HCT116 (cell line): ENCODE results near the gene INF2. TPM values are rescaled to one million over a fixed set of nuclear protein-coding genes. Genes with fewer than 3 reads are reported as not detected.
A peak's percentile ranks its signal among the peaks of the same experiment; 100 is the strongest.

Experiments
- ATAC-seq: fragments of 200-7000 bp; cut with Tn5 transposase; 2 replicates; pipeline ENCODE4 v1.9.1; 2020; ENCODE audit warnings: mild to moderate bottlenecking, moderate library complexity
- BruUV-seq: library from RNA; stranded (reverse); fragments of 400-500 nt; replicated peaks from 2 replicates; lab custom pipeline; 2021; lab: Mats Ljungman, UMichigan
- CTCF ChIA-PET: fragments of 300-600 bp; sonication (Branson Sonifier 250); formaldehyde crosslinking; loops from one replicate; lab custom pipeline; 2021; ENCODE audit warnings: antibody characterized with exemption; lab: Charles Lee
- POLR2A ChIA-PET: fragments of 300-600, 350-600 bp; sonication (Branson Sonifier 250); formaldehyde crosslinking; loops from one replicate; lab custom pipeline; 2021; ENCODE audit warnings: antibody characterized with exemption; lab: Charles Lee
- RAD21 ChIA-PET, 2 experiments: fragments of 300-600 bp; sonication (Branson Sonifier 250); formaldehyde crosslinking; loops; one replicate each; lab custom pipeline; 2023; ENCODE audit warnings: low total read pairs in 2 of 2; ENCODE audit not compliant: uncharacterized antibody in 2 of 2, unreplicated experiment in 2 of 2, low non-redundant PET in 1 of 2; lab: Charles Lee
- DNase-seq: peaks from one replicate; pipeline ENCODE4 v3.0.0-alpha.2; 2010; ENCODE audit warnings: low read depth, low spot score
- H2AFZ ChIP-seq: fragments of 200-600 bp; shearing (Covaris generic), sonication (generic); 2 replicates; pipeline ENCODE4 v1.6.1; 2017; ENCODE audit warnings: low read depth, mixed run types, mixed read lengths, antibody characterized with exemption, low read length; ENCODE audit not compliant: poor library complexity, severe bottlenecking
- H3K27ac ChIP-seq: 2 replicates; pipeline ENCODE4 v1.5.1; 2012; ENCODE audit warnings: low read depth, low read length
- H3K27me3 ChIP-seq: fragments of 200-600 bp; sonication (generic); 2 replicates; pipeline ENCODE4 v1.6.1; 2016; ENCODE audit warnings: mixed run types, low read length, mixed read lengths; ENCODE audit not compliant: insufficient read depth
- H3K36me3 ChIP-seq, 2 experiments: fragments of 200-500 bp in 1 of 2; fragments of 200-600 bp in 1 of 2; sonication (Bioruptor generic) in 1 of 2; sonication (generic) in 1 of 2; 2 replicates each; pipeline versions ENCODE4 v1.5.1 to v1.6.1; 2014 to 2016; ENCODE audit warnings: low read length in 2 of 2, inconsistent platforms in 1 of 2, mixed read lengths in 1 of 2, mixed run types in 1 of 2; ENCODE audit not compliant: insufficient read depth in 2 of 2, control insufficient read depth in 1 of 2
- H3K4me1 ChIP-seq, 2 experiments: fragments of 200-600 bp in 1 of 2; sonication (generic) in 1 of 2; 2 replicates each; pipeline versions ENCODE4 v1.5.1 to v1.6.1; 2012 to 2017; ENCODE audit warnings: low read length in 2 of 2, inconsistent platforms in 1 of 2, mild to moderate bottlenecking in 1 of 2, mixed read lengths in 1 of 2, mixed run types in 1 of 2, moderate library complexity in 1 of 2; ENCODE audit not compliant: insufficient read depth in 2 of 2, control insufficient read depth in 1 of 2
- H3K4me2 ChIP-seq: fragments of 200-600 bp; sonication (generic); 2 replicates; pipeline ENCODE4 v1.6.1; 2017; ENCODE audit warnings: mixed run types, low read length, mixed read lengths
- H3K4me3 ChIP-seq, 2 experiments: fragments of 200-600 bp in 1 of 2; sonication (generic) in 1 of 2; replicated peaks in 1 of 2; 2 replicates each; pipeline ENCODE4 v1.5.1; 2011 to 2016; ENCODE audit warnings: low read length in 2 of 2, control low read depth in 1 of 2, low read depth in 1 of 2, mild to moderate bottlenecking in 1 of 2, mixed read lengths in 1 of 2, mixed run types in 1 of 2
- H3K79me2 ChIP-seq: fragments of 200-600 bp; sonication (generic); 2 replicates; pipeline ENCODE4 v1.6.1; 2017; ENCODE audit warnings: mild to moderate bottlenecking, mixed run types, low read length, moderate library complexity, mixed read lengths; ENCODE audit not compliant: insufficient read depth
- H3K9ac ChIP-seq: fragments of 200-600 bp; sonication (generic); 2 replicates; pipeline ENCODE4 v1.6.1; 2016; ENCODE audit warnings: low read length, mixed read lengths
- H3K9me2 ChIP-seq: fragments of 200-600 bp; sonication (generic), shearing (Covaris generic); 2 replicates; pipeline ENCODE4 v1.6.1; 2017; ENCODE audit warnings: mixed run types, mild to moderate bottlenecking, moderate library complexity; ENCODE audit not compliant: insufficient read depth
- H3K9me3 ChIP-seq, 2 experiments: fragments of 200-500 bp in 1 of 2; fragments of 200-600 bp in 1 of 2; sonication (Bioruptor generic) in 1 of 2; sonication (generic) in 1 of 2; 2 replicates each; pipeline ENCODE4 v1.6.1; 2014 to 2017; ENCODE audit warnings: low read length in 2 of 2, mixed read lengths in 2 of 2, inconsistent platforms in 1 of 2, low read depth in 1 of 2, mild to moderate bottlenecking in 1 of 2, mixed run types in 1 of 2, moderate library complexity in 1 of 2; ENCODE audit not compliant: control insufficient read depth in 1 of 2, insufficient read depth in 1 of 2
- H4K20me1 ChIP-seq: fragments of 200-600 bp; sonication (generic), shearing (Covaris generic); 2 replicates; pipeline ENCODE4 v1.6.1; 2017; ENCODE audit warnings: mixed run types, mild to moderate bottlenecking, moderate library complexity; ENCODE audit not compliant: insufficient read depth
- RAD21 ChIP-seq: IDR thresholded peaks from 2 replicates; pipeline ENCODE4 v1.6.1; 2012; ENCODE audit warnings: low read depth, mild to moderate bottlenecking
- SRF ChIP-seq: IDR thresholded peaks from 2 replicates; pipeline ENCODE4 v1.6.1; 2012; ENCODE audit warnings: low read depth
- ZFX ChIP-seq: fragments of 450-650 bp; IDR thresholded peaks from 2 replicates; pipeline ENCODE4 v1.6.1; 2017
- intact Hi-C: fragments of 100-400 bp; cut with micrococcal nuclease; formaldehyde crosslinking; loops from 2 replicates; pipeline ENCODE4 v1.10.0; 2022
- total RNA-seq: library from RNA; stranded (reverse); gene quantifications from one replicate; pipeline ENCODE4 v1.2.1, GENCODE V29; 2021; ENCODE audit not compliant: unreplicated experiment

INF2 gene
- total RNA-seq, 1 experiment from 2014 or later, result 95.8 TPM

DNA sequence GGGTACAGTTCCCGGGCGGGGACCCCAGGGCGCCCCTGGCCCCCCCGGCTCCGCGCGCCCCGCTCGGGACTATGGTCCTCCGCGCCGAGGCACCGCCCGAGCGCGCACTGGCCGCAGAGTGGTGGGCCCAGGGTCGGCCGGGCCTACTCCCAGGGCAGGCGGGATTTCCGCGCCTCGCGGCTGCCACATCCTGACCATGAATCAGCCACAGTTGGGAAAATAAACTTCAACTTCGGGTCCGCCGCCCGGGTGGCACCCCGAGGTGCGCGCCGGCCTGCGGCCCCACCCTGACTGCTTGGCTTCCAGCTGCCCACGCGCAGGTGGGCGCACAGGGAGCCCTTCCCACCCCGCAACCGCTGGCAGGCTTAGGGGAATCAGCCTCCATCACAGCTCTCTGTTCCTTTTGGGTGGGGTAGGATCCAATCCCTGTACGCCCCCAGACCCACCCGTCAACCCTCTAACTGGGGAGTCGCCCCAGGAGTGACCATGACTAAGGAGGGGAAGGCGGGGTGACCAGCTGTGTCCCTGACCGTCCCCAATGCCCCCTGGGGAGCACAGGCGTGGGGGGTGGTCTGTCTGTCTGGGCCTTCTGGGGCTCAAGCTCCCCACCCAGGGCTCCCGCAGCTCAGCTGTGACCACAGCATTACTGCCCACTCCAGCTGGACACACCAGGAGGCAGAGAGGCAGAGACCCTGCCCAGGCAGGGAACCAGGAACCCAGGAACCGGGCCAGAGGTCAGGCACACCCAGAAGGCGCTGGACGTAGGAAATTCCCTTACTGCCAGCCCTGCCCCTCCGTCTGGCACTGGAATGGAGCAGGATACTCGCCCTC lies 678 bp downstream of the INF2 start:
- ChIA-PET RAD21 (interaction anchor here in 1 of 2 experiments (1.0 kb wide), 1 partner anchor 9 kb away, joined by 6 read pairs; no protein-coding TSS in a partner anchor), POLR2A (interaction anchor here (0.9 kb wide), 1 partner anchor 9 kb away, joined by 4 read pairs; no protein-coding TSS in a partner anchor), CTCF (interaction anchor here (1.5 kb wide), 1 partner anchor 24 kb away, joined by 3 read pairs; no protein-coding TSS in a partner anchor)
- Histone ChIP-seq H3K4me3 (peak overlapping the region; percentile 72 to 85), H3K4me1 (peaks cover 40 to 58% of the 10 kb centered on the region in 2 experiments), H3K9me3 (no peaks in the 10 kb centered on the region), H3K27ac (peak overlapping the region; percentile 98), H3K79me2 (peaks cover 56% of the 10 kb centered on the region), H4K20me1 (no peaks in the 10 kb centered on the region), H3K36me3 (peaks cover 0 to 18% of the 10 kb centered on the region in 2 experiments; a peak in 2 of 4 replicates), H2AFZ (no peak overlapping the region), H3K9me2 (no peaks in the 10 kb centered on the region), H3K27me3 (no peaks in the 10 kb centered on the region), H3K9ac (peak overlapping the region; percentile 91), H3K4me2 (peak overlapping the region; percentile 99)
- TF ChIP-seq RAD21 (no peak), ZFX (peak; percentile 87; the same call in 1 of the 2 replicates)
- no peak for DNase-seq
- no TSS peak for BruUV-seq
- peak; percentile 3; the same call in 1 of the 2 replicates for ATAC-seq
- intact Hi-C loops, result no loop called here

DNA sequence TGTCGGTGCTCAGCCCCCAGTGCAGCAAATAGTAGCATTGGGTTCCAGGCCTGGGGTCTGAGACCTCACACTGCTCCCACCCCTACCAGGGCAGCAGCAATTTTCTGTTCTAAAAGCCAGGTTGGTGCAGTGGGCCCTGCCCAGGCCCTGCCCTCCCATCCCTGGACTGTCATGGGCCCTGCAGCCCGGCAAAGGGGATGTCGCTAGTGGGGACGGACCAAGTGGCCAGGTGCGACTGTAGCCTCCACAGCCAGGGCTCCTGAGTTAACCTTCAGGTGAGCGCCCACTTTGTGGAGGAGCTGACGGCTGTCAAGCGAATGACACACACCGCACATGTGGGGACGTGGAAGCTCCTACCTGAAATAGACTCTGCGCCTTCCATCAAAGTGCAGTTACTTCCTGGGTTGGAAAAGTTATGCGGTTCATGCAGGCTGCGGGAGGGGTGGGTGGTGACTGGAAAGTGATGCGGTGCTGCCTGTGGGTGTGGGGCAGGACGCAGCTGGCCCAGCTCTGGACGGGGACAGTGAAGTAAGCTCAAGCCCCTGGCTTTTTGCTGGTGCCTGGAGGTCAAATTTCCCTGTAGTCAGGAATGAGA lies 1.5 kb downstream of the INF2 start:
- CTCF ChIA-PET, result no interaction called here
- peaks cover 3 to 23% of the 10 kb centered on the region in 2 experiments; a peak in 3 of 4 replicates for H3K36me3 ChIP-seq
- no peak for TF ChIP-seq SRF
- H2AFZ ChIP-seq, result no peak overlapping the region
- POLR2A ChIA-PET, result interaction anchor here (0.9 kb wide), 1 partner anchor 10 kb away, joined by 4 read pairs; no protein-coding TSS in a partner anchor
- peaks cover 38 to 55% of the 10 kb centered on the region in 2 experiments for H3K4me1 ChIP-seq
- peak overlapping the region; percentile 72 to 85 for H3K4me3 ChIP-seq
- ATAC-seq (no peak), DNase-seq (no peak)
- BruUV-seq, result TSS peak; percentile 50
- H3K9me3 ChIP-seq, result no peaks in the 10 kb centered on the region
- peaks cover 64% of the 10 kb centered on the region for H3K79me2 ChIP-seq
- H3K27ac ChIP-seq, result peak overlapping the region; percentile 98
- RAD21 ChIA-PET, result no interaction called here
- H3K4me2 ChIP-seq, result peak overlapping the region; percentile 99
- intact Hi-C loops, result no loop called here
- no peaks in the 10 kb centered on the region for H3K27me3 ChIP-seq
- H3K9me2 ChIP-seq, result no peaks in the 10 kb centered on the region
- H4K20me1 ChIP-seq, result no peaks in the 10 kb centered on the region
- peak overlapping the region; percentile 91 for H3K9ac ChIP-seq
